ENCODE data around the gene PDE12. TPM values are rescaled to one million over a fixed set of nuclear protein-coding genes. Genes with fewer than 3 reads are reported as not detected.

Gene PDE12
- total and polyA plus RNA-seq, 8 donors = 1.9 to 10.3 (median 6.8) TPM

GRCh38 chr3:57570878-57571277 is 14.8 kb downstream of the PDE12 start:
- FAIRE-seq (no peak), ATAC-seq (no peak), DNase-seq (no peak)
- peaks cover 0 to 10% (median 7%) of the 10 kb centered on the region in 3 donors for H3K4me1 ChIP-seq
- no peaks in the 10 kb centered on the region for H3K9me3 ChIP-seq
- H3K27me3 ChIP-seq = no peaks in the 10 kb centered on the region
- peaks cover 0 to 32% (median 6%) of the 10 kb centered on the region in 3 donors for H3K36me3 ChIP-seq
- H3K27ac ChIP-seq = no peak overlapping the region
- WGBS, 2 donors = 96 to 99% methylated on average over 2 of the region's 2 CpGs
- H3K4me3 ChIP-seq = no peak overlapping the region
- TF ChIP-seq CTCF (IDR thresholded peaks at IDR 0.05) = no peak
- intact Hi-C loops (cut with DNase I) = no loop called here

DNA sequence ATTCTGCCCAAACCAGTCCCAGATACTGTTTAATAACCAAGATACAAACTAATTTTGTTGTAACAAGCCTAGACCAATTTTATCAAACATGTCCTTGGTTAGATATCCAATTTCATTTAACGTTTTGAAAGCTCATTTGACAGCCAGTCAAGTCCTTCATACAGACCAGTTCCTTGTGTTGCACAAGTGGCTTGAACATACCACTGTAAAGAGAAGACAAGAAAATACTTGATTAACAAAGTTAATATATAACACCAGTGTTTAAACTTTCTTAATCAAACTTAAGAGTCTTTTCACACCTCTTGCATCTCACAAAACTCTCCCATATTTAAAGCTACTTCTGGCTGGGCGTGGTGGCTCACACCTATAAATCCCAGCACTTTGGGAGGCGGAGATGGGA is 16.0 kb downstream of the PDE12 start:
- FAIRE-seq = no peak
- H3K27me3 ChIP-seq = no peaks in the 10 kb centered on the region
- H3K4me3 ChIP-seq = no peak overlapping the region
- DNase-seq = no peak
- no peak overlapping the region for H3K27ac ChIP-seq
- no peak for TF ChIP-seq CTCF (IDR thresholded peaks at IDR 0.05)
- peaks cover 0 to 29% (median 6%) of the 10 kb centered on the region in 3 donors for H3K36me3 ChIP-seq
- WGBS, 2 donors = 62 to 64% methylated on average over 3 of the region's 3 CpGs
- intact Hi-C loops (cut with DNase I) = no loop called here
- no peaks in the 10 kb centered on the region for H3K9me3 ChIP-seq
- peak in 3 of 4 donors; percentile 29 to 61 (median 50) for ATAC-seq
- peaks cover 4 to 22% (median 14%) of the 10 kb centered on the region in 3 donors for H3K4me1 ChIP-seq

- FAIRE-seq (no peak), ATAC-seq (no peak), DNase-seq (no peak)
- H3K36me3 ChIP-seq = peaks cover 0 to 26% (median 10%) of the 10 kb centered on the region in 3 donors
- intact Hi-C loops (cut with DNase I) = no loop called here
- no peak for TF ChIP-seq CTCF (IDR thresholded peaks at IDR 0.05)
- peaks cover 6 to 27% (median 22%) of the 10 kb centered on the region in 3 donors for H3K4me1 ChIP-seq
- H3K9me3 ChIP-seq = no peaks in the 10 kb centered on the region
- H3K27me3 ChIP-seq = no peaks in the 10 kb centered on the region
- no peak overlapping the region for H3K27ac ChIP-seq
- 68 to 76% methylated on average over 3 of the region's 3 CpGs for WGBS, 2 donors
- H3K4me3 ChIP-seq = no peak overlapping the region
Measured at GRCh38 chr3:57575966-57576626, 20.0 kb downstream of the PDE12 start.

DNA sequence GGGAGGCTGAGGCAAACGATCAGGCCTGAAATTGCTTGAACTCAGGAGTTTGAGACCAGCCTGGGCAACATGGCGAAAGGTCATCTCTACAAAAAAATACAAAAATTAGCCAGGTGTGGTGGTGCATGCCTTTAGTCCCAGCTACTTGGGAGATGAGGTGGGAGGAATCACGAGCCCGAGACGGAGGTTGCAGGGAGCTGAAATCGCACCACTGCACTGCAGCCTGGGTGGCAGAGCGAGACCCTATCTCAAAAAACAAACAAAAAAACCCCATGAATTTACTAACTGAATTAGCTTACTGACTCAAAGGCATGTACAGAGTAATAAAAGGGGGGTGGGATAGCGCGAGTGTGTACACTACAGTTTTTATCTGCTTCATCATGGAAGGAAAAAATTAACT is 21.7 kb downstream of the PDE12 start:
- no peaks in the 10 kb centered on the region for H3K9me3 ChIP-seq
- no peak overlapping the region for H3K4me3 ChIP-seq
- peaks cover 0 to 22% (median 10%) of the 10 kb centered on the region in 3 donors for H3K36me3 ChIP-seq
- no peak for DNase-seq
- H3K27me3 ChIP-seq = no peaks in the 10 kb centered on the region
- H3K4me1 ChIP-seq = peaks cover 10 to 21% (median 21%) of the 10 kb centered on the region in 3 donors
- TF ChIP-seq CTCF (IDR thresholded peaks at IDR 0.05) = no peak
- WGBS, 2 donors = 81 to 82% methylated on average over 9 of the region's 9 CpGs
- no peak overlapping the region for H3K27ac ChIP-seq
- intact Hi-C loops (cut with DNase I) = no loop called here
- no peak for ATAC-seq
- no peak for FAIRE-seq

GRCh38 chr3:57582474-57583168 is 26.5 kb downstream of the PDE12 start:
- 70 to 75% methylated on average over 7 of the region's 7 CpGs for WGBS, 2 donors
- Histone ChIP-seq H3K4me3 (no peak overlapping the region), H3K4me1 (peaks cover 21 to 42% (median 38%) of the 10 kb centered on the region in 3 donors), H3K9me3 (no peaks in the 10 kb centered on the region), H3K27ac (peak overlapping the region in 1 of 4 donors; percentile 11), H3K36me3 (peaks cover 0 to 6% (median 4%) of the 10 kb centered on the region in 3 donors), H3K27me3 (no peaks in the 10 kb centered on the region)
- TF ChIP-seq CTCF (IDR thresholded peaks at IDR 0.05) = no peak
- intact Hi-C loops (cut with DNase I) = no loop called here
- no peak for DNase-seq
- FAIRE-seq = no peak
- peak in 3 of 4 donors; percentile 44 to 66 (median 50) for ATAC-seq

Data from pancreas (tissue), 10 donors.